ENCODE measurements around the gene GGTLC3. TPM values are rescaled to one million over a fixed set of nuclear protein-coding genes. Genes with fewer than 3 reads are reported as not detected.
"Not testable (repeated sequence)": the region's sequence is repeated elsewhere in the genome, so short reads cannot be mapped to it uniquely, and the experiment has no call there.

Gene GGTLC3
- total RNA-seq, 1 experiment from 2014 or later = not detected

DNA sequence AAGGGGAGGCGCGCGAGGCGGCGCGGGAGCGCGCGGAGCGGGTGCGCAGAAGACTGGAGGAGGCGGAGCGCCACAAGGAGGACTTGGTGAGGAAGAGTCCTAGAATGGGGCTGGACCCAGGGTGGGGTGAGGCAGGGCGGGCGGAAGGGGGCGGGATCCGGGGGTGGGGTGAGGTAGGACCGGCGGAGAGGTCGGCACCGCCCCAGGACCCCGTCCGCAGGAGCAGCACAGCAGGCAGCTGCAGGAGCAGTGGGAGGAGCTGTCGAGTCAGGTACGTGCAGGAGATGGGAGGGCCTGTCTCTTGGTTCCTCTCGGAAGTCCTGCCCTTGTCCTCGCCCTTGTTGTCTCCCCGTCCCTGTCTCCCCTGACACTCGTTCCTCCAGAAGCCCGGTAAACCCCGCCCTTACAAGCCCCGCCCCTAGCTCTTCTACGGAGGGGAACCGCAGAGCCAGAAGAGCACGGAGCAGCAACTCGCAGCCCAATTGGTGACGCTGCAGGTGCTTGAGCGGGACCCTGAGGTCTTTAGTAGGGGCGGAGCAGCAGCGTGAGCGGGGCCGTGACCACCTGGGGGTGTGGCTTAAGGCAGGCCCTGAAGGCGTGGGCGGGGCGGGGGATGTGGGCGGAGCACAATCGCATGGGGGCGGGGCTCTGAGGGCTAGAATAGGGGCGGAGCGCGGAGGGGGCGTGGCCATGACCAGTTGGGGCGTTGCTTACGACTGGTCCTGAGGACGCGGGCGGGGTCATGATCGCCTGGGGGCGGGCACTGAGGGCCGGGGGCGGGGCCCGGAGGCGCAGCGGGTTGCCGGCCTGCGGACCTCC is 10.8 kb upstream of the GGTLC3 start:
- CTCF ChIA-PET; H3K27ac ChIP-seq (ENCODE audit: low read depth, low read length, poor library complexity, severe bottlenecking); H3K36me3 ChIP-seq (ENCODE audit: insufficient read depth, low read length, poor library complexity, severe bottlenecking); BruUV-seq (replicated peaks); H3K4me1 ChIP-seq (ENCODE audit: insufficient read depth, low read length, poor library complexity, severe bottlenecking); H3K9me3 ChIP-seq (ENCODE audit: low read depth, low read length, poor library complexity, severe bottlenecking); intact Hi-C loops (cut with micrococcal nuclease; ENCODE audit: unreplicated experiment); H3K27me3 ChIP-seq (replicated peaks; ENCODE audit: insufficient read depth, low read depth, low read length, poor library complexity); H3K4me3 ChIP-seq (ENCODE audit: low read depth, low read length, poor library complexity, severe bottlenecking); POLR2A ChIA-PET (ENCODE audit: low non-redundant PET): not testable (repeated sequence)
- peak; percentile 47 for DNase-seq (ENCODE audit: low spot score)

DNA sequence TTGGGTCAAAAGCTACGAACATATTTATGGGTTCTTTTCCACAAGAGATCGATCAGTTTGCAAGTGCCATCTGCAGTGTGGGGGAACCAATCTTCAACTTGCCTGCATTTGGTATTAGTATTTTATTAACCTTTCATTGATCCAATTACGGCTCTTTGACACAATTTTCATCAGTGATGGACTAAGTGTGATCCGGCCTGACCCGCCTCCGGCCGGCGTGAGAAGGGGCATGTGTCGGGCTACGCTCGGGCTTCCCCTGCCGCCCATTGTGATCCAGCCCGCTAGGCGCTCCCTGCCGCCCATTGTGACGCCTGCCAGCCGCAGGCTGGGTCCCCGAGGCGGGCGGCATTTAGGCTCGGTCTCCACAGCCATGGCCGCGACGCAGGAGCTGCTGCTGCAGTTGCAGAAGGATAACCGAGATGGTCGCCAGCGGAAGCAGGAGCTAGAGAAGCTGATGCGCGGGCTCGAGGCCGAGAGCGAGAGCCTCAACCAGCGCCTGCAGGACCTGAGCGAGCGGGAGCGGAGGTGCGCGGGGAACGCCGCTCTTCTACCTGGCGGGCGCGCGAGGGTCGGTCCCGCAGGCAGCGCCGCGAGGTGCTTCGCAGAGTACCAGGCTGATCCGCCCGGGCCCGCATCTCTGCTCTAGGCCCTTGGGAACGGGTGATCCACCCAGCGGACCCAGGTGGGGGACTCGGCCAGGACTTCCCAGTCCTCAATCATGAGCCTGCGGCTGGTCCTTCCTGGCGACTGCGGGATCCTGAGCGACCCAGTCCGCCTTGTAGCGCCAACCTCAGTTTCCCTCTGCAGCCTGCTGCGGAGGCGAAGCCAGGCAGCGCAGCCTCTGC is 10.0 kb upstream of the GGTLC3 start, which contains the start of gene TMEM191B:
Gene TMEM191B, plus strand, starts transcription at position 51 of the 845 bp plus-strand sequence. Its CDS starts 179 bp downstream, at position 230.
- BruUV-seq (replicated peaks); DNase-seq (ENCODE audit: low spot score); H3K27ac ChIP-seq (ENCODE audit: low read depth, low read length, poor library complexity, severe bottlenecking); H3K4me3 ChIP-seq (ENCODE audit: low read depth, low read length, poor library complexity, severe bottlenecking); H3K9me3 ChIP-seq (ENCODE audit: low read depth, low read length, poor library complexity, severe bottlenecking); H3K27me3 ChIP-seq (replicated peaks; ENCODE audit: insufficient read depth, low read depth, low read length, poor library complexity); H3K36me3 ChIP-seq (ENCODE audit: insufficient read depth, low read length, poor library complexity, severe bottlenecking); POLR2A ChIA-PET (ENCODE audit: low non-redundant PET); H3K4me1 ChIP-seq (ENCODE audit: insufficient read depth, low read length, poor library complexity, severe bottlenecking); intact Hi-C loops (cut with micrococcal nuclease; ENCODE audit: unreplicated experiment); CTCF ChIA-PET: not testable (repeated sequence)

DNA sequence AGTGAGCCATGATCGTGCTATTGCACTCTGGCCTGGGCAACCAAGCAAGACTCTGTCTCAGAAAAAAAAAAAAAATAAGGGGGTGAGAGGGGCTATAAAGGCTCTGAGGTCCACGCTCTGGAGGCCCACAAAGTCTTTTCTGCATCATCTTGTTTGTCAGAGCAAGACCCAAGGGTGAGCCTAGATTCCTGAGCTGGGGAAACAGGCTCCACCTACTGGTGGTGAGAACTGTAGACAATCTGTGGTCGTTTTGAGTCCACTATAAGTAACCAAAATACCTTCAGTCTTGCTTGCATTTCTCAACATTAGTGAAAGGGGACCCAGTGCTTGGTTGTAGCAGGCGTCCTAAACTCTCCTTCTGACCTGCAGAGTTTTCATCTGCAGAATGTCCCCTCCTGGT is 5.4 kb upstream of the GGTLC3 start:
- intact Hi-C loops (cut with micrococcal nuclease; ENCODE audit: unreplicated experiment); H3K27me3 ChIP-seq (replicated peaks; ENCODE audit: insufficient read depth, low read depth, low read length, poor library complexity); H3K36me3 ChIP-seq (ENCODE audit: insufficient read depth, low read length, poor library complexity, severe bottlenecking); POLR2A ChIA-PET (ENCODE audit: low non-redundant PET); BruUV-seq (replicated peaks); H3K27ac ChIP-seq (ENCODE audit: low read depth, low read length, poor library complexity, severe bottlenecking); H3K9me3 ChIP-seq (ENCODE audit: low read depth, low read length, poor library complexity, severe bottlenecking); H3K4me3 ChIP-seq (ENCODE audit: low read depth, low read length, poor library complexity, severe bottlenecking); H3K4me1 ChIP-seq (ENCODE audit: insufficient read depth, low read length, poor library complexity, severe bottlenecking); CTCF ChIA-PET; DNase-seq (ENCODE audit: low spot score): not testable (repeated sequence)

DNA sequence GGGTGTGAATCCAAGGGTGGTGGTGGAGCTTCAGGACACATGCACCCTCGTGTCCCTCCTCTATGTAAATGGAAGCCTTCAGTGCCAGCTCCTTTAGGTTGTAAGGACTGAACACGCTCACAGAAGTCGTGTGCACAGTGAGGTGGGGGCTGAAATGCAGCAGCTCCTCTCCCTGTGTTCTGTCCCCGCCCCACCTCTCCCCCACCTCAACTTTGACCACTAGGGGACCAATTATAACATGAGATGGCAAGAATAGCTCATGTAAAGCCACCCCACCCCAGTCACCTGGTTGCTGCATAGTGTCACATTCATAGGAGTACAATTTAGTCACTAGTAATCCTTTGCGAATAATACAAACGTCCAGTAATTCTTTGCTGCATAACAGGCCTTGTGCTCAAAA is 4.8 kb upstream of the GGTLC3 start:
- BruUV-seq (replicated peaks); H3K36me3 ChIP-seq (ENCODE audit: insufficient read depth, low read length, poor library complexity, severe bottlenecking); DNase-seq (ENCODE audit: low spot score); CTCF ChIA-PET; POLR2A ChIA-PET (ENCODE audit: low non-redundant PET); H3K27me3 ChIP-seq (replicated peaks; ENCODE audit: insufficient read depth, low read depth, low read length, poor library complexity); H3K4me3 ChIP-seq (ENCODE audit: low read depth, low read length, poor library complexity, severe bottlenecking); H3K4me1 ChIP-seq (ENCODE audit: insufficient read depth, low read length, poor library complexity, severe bottlenecking); H3K9me3 ChIP-seq (ENCODE audit: low read depth, low read length, poor library complexity, severe bottlenecking); intact Hi-C loops (cut with micrococcal nuclease; ENCODE audit: unreplicated experiment); H3K27ac ChIP-seq (ENCODE audit: low read depth, low read length, poor library complexity, severe bottlenecking): not testable (repeated sequence)

DNA sequence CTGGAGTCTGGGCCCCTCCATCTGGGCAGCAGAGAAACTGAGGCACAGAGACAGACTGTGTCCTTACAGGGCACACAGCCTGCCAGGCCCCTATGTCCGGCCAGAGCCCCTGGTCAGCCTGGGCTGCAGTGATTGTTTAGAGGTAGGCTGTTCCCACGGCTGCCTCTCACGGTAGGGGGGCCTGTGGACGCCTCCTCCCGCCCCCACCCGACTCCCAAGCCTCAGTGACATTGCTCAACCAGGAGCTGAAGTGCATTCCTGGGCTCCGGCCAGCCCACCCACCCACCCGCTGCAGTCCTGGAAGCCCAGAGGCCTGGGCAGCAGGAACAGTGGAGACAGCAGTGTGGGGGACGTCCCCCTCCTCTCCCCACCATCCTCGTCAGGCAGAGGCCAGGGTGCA is 4.5 kb downstream of the GGTLC3 start:
- H3K27me3 ChIP-seq (replicated peaks; ENCODE audit: insufficient read depth, low read depth, low read length, poor library complexity); DNase-seq (ENCODE audit: low spot score); H3K9me3 ChIP-seq (ENCODE audit: low read depth, low read length, poor library complexity, severe bottlenecking); CTCF ChIA-PET; intact Hi-C loops (cut with micrococcal nuclease; ENCODE audit: unreplicated experiment); H3K36me3 ChIP-seq (ENCODE audit: insufficient read depth, low read length, poor library complexity, severe bottlenecking); H3K4me3 ChIP-seq (ENCODE audit: low read depth, low read length, poor library complexity, severe bottlenecking); POLR2A ChIA-PET (ENCODE audit: low non-redundant PET); H3K4me1 ChIP-seq (ENCODE audit: insufficient read depth, low read length, poor library complexity, severe bottlenecking); BruUV-seq (replicated peaks); H3K27ac ChIP-seq (ENCODE audit: low read depth, low read length, poor library complexity, severe bottlenecking): not testable (repeated sequence)

DNA sequence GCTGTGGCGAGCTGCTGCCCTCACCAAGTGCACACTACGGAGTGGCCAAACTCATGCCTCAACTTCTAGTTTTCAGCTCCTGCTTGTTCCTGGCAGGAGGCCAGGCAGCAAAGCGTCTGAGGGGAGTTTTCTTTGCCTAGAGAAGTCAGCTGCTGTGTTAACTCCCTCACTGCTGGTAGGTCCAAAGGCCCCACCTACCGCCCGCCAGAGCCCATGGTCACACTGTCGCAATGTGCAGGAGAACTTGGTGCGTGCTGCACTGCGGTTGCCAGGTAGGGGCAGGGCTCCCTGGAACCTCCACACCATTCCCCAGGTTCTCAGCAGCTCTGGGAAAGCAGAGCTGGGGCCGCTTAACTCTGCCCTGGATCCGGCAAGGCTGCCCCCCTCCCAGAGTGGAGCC is 5.6 kb downstream of the GGTLC3 start:
- H3K27me3 ChIP-seq (replicated peaks; ENCODE audit: insufficient read depth, low read depth, low read length, poor library complexity); H3K4me3 ChIP-seq (ENCODE audit: low read depth, low read length, poor library complexity, severe bottlenecking); intact Hi-C loops (cut with micrococcal nuclease; ENCODE audit: unreplicated experiment); H3K27ac ChIP-seq (ENCODE audit: low read depth, low read length, poor library complexity, severe bottlenecking); H3K4me1 ChIP-seq (ENCODE audit: insufficient read depth, low read length, poor library complexity, severe bottlenecking); DNase-seq (ENCODE audit: low spot score); H3K36me3 ChIP-seq (ENCODE audit: insufficient read depth, low read length, poor library complexity, severe bottlenecking); CTCF ChIA-PET; H3K9me3 ChIP-seq (ENCODE audit: low read depth, low read length, poor library complexity, severe bottlenecking); POLR2A ChIA-PET (ENCODE audit: low non-redundant PET); BruUV-seq (replicated peaks): not testable (repeated sequence)

DNA sequence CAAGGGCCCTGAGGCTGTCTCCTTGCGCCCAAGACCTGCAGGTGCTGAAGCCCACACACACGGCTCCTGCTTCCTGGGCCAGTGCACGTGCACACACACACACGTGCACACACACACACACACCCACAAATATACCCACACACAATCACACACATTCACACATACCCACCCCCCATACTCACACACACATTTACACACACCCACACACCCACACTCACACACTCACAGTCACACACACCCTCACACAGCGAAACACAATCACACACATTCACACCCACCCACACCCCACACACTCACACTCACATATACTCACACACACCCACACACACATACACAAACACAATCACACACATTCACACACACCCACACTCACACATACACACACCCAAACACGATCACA is 6.6 kb downstream of the GGTLC3 start:
- BruUV-seq (replicated peaks); POLR2A ChIA-PET (ENCODE audit: low non-redundant PET); H3K4me3 ChIP-seq (ENCODE audit: low read depth, low read length, poor library complexity, severe bottlenecking); H3K4me1 ChIP-seq (ENCODE audit: insufficient read depth, low read length, poor library complexity, severe bottlenecking); H3K9me3 ChIP-seq (ENCODE audit: low read depth, low read length, poor library complexity, severe bottlenecking); H3K27ac ChIP-seq (ENCODE audit: low read depth, low read length, poor library complexity, severe bottlenecking); intact Hi-C loops (cut with micrococcal nuclease; ENCODE audit: unreplicated experiment); H3K27me3 ChIP-seq (replicated peaks; ENCODE audit: insufficient read depth, low read depth, low read length, poor library complexity); CTCF ChIA-PET; H3K36me3 ChIP-seq (ENCODE audit: insufficient read depth, low read length, poor library complexity, severe bottlenecking); DNase-seq (ENCODE audit: low spot score): not testable (repeated sequence)

Measured in A673 (cell line).